HG03139 (cell line): ENCODE data around the gene TRAPPC8.
"Not testable (repeated sequence)": the region's sequence is repeated elsewhere in the genome, so short reads cannot be mapped to it uniquely, and the experiment has no call there.

Source experiments
- ATAC-seq: cut with Tn5 transposase; IDR thresholded peaks from one replicate; pipeline ENCODE4 v1.9.1; 2021; ENCODE audit not compliant: unreplicated experiment

Gene TRAPPC8

DNA sequence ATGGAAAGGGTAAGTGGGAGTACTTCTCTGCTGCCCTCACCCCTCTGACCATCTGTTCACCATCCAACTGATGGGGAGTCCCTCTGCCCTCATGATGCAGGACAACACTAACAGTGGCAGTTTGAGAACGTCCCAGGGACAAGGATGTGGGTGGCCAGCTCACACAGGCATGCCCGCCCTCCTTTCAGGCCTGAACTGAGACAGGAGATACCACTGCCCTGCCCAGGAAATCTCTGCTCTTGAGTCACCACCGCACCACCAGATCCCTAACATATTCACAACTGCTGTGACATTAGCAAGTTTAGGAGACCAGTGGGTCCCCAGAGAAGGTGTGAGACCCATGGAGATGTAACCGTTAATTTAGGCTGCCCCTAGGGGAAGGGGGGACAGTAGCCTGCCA is 66.2 kb downstream of the TRAPPC8 start:
- ATAC-seq = no peak

- no peak for ATAC-seq
Measured at GRCh38 chr18:31875301-31875700, 67.6 kb downstream of the TRAPPC8 start.

GRCh38 chr18:31863103-31863502 is 79.8 kb downstream of the TRAPPC8 start:
- no peak for ATAC-seq

GRCh38 chr18:31860488-31860887 is 82.4 kb downstream of the TRAPPC8 start:
- ATAC-seq = no peak

DNA sequence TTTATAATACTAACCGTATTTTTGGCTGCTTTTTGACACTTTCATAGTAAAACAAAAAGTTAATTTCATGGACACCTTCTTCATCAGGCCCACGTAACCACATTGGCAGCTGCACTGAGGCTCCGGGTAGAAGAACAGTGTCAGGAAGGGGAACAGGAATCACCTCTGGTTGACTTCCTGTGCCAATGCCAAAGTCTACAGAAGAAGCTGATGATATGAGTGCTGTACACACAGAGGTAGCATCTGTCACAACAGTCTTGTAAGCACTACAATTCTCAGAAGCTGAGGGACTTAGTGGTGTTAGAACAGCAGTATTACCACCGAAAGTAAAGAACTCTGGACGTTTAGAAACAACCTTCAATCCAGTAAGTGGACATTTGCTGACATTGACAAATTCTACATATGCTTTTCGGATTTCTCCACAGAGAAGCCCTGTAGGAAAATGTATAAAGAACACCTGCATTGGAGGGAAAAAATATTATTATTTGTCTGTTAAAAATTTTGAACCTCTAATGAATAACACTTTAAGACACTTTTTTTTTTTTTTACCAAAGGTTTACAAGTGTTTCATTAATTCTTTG is 85.3 kb downstream of the TRAPPC8 start:
- ATAC-seq = no peak

GRCh38 chr18:31850844-31851243 is 92.1 kb downstream of the TRAPPC8 start:
- ATAC-seq = no peak

DNA sequence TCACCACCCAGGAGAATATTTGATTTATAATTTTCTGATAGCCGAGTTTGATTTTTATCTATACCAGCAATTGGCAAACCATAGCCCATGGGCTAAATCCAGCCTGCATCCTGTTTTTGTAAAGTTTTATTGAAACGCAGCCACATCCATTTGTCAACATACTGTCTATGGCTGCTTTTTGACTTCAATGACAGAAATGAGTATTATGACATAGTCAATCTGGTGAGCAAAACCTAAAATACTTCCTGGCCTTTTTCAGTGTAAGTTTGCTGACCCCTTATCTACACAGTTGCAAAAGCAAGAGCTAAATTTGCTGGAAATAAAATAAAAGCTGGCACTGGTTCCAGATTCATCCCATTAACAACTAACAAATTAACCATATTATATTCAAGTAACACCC is 102.4 kb downstream of the TRAPPC8 start:
- no peak for ATAC-seq

DNA sequence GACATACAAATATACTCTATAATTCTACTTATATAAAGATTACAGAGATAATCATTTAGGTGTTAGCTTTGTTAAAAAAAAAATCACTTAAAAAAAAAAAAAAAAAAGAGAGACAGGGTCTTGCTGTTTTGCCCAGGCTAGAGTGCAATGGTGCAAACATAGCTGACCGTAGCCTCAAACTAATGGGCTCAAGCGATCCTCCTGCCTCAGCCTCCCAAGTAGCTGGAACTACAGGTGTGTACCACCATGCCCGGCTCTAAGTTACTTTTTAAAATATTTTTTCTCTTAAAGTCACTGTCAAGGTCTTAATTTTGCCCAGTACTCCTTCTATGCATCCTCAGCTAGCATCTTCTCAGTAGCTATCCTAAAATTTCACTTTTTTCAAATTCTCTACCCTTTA is 105.0 kb downstream of the TRAPPC8 start:
- no peak for ATAC-seq

DNA sequence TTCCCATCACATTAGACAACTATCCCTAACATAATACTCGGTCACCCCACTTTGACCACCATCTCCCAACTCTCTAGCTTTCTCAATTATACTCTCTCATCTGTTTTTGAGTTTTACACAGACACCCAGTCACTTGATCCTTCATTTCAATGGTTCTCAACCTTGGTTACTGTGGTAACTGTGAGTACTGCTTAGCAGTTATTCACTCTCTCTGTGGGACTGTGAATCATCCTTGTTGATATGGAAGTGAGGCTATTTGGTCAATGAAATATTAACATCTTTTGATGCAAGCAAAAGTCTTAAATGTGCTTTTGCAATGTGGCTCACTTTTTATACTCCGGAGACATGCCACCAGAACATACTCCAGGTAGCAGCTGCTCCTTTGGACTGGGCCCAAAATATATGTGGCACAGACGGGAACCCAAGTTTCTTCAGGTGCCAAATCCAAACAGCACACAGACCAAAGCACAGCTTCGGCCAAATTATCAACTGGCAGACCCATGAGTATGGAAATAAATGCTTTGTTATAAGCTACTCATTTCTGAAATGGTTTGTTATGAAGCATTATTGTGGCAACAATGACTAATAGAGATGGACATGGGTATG is 107.3 kb downstream of the TRAPPC8 start:
- ATAC-seq = no peak

GRCh38 chr18:31831903-31832302 is 111.0 kb downstream of the TRAPPC8 start:
- ATAC-seq = no peak

DNA sequence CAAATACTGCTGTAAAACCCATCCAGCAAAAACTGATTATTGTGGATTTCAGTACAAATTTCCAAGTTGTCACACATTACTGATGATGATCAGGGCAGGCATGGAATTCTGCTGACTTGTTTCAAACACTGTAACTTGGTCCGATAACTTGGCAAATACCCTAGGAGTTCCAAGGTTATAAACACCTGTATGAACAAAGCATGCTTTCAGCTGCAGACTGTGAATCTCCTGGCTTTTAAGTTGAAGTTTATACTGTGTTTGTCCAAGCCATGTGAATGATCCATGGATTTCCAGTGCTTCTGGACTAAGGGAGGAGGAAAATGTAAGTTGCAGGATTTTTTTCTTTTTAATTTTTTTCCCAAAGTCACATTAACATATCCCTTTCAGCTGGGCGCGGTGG is 112.2 kb downstream of the TRAPPC8 start:
- ATAC-seq = no peak

- no peak for ATAC-seq
Measured at GRCh38 chr18:31828613-31829012, 114.3 kb downstream of the TRAPPC8 start.

- ATAC-seq = not testable (repeated sequence)
Measured at GRCh38 chr18:31826673-31827325, 116.1 kb downstream of the TRAPPC8 start.

- no peak for ATAC-seq
Measured at GRCh38 chr18:31825772-31826171, 117.2 kb downstream of the TRAPPC8 start.

DNA sequence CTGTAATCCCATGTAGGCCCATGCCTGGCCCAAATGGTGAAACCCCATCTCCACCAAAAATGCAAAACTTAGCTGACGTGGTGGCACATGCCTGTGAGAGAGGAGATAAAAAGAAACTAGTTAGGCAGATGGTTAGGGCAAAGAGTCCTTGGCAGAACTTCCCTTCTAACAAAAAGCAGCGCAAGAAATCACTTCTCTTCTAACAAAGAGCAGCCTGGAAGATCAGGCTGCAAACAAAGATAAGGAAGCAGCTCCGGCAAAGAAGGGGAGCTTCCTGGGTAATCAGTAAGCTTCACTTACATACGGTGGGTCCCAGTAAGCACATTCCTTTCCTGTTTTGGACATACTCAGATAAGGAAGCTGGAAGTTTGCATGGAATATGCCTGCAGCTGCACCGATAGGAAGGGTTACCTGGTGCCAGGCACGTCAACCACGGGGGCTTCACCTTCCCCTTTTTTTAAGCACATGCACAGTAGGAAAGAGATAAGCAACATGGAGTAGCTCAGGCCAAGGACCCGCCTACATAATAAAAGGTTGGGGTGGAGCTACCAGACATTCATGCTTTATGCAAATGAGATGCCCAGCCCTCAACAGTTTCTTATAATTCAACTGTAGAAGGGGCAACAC is 121.3 kb downstream of the TRAPPC8 start:
- no peak for ATAC-seq

DNA sequence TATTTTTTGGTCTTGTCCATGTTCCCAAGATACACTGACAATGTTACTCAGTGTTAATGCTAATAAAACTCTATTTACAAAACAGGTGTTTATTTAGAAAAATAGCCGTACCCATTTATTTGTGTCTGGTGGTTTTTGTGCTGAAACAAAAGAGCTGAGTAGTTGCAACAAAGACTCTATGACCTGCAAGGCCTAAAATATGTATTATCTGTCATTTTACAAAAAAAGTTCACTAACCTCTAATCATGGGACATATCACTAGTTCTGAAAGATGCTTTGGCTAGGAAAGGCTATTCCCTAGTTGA is 123.1 kb downstream of the TRAPPC8 start:
- ATAC-seq = no peak

GRCh38 chr18:31819106-31819924 is 123.6 kb downstream of the TRAPPC8 start:
- ATAC-seq = peak; percentile 77

DNA sequence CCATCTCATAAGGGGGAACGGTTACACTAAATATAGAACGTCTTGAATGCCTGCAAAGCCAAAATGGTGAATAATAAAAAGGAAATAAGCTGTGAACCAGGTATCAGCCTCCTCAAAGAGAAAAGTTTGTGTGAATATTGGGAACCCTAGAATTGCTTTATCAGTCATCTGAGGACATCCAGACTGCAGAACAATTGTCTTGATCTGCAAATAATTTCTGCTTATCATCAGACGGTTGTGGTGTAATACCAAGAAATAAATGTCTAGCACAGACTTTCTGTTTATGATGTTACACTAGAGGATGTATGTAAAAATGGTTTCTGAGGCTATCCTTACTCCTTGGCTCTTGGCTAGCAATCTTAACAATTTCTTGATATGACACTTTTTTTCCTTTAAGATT is 128.8 kb downstream of the TRAPPC8 start:
- no peak for ATAC-seq

DNA sequence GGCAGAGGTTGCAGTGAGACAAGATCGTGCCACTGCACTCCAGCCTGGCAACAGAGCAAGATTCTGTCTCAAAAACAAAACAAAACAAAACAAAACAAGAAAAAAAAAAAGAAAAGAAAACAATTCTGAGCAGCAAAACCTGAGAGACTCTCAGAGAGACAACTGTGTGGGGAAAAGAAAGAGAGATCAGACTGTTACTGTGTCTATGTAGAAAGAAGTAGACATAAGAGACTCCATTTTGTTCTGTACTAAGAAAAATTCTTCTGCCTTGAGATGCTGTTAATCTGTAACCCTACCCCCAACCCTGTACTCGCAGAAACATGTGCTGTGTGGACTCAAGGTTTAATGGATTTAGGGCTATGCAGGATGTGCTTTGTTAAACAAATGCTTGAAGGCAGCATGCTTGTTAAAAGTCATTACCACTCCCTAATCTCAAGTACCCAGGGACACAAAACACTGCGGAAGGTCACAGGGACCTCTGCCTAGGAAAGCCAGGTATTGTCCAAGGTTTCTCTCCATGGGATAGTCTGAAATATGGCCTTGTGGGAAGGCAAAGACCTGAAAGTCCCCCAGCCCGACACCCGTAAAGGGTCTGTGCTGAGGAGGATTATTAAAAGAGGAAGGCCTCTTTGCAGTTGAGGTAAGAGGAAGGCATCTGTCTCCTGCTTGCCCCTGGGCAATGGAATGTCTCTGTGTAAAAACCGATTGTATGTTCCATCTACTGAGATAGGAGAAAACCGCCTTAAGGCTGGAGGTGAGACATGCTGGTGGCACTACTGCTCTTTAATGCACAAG is 132.4 kb downstream of the TRAPPC8 start:
- ATAC-seq = not testable (repeated sequence)

DNA sequence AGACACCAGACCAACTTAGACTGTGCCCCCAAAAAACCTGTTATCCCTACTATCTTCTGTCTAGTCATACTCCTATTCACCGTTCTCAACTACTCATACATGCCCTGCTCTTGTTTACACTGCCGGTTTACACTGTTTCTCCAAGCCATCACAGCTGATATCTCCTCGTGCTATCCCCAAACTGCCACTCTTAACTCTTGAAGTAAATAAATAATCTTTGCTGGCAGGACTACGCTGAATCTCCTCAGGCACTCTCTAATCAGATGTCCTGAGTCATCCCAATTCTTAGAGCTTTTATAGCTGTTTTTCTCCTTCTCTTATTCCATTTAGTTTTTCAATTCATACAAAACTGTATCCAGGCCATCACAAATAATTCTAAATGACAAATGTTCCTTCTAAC is 133.9 kb downstream of the TRAPPC8 start:
- not testable (repeated sequence) for ATAC-seq

DNA sequence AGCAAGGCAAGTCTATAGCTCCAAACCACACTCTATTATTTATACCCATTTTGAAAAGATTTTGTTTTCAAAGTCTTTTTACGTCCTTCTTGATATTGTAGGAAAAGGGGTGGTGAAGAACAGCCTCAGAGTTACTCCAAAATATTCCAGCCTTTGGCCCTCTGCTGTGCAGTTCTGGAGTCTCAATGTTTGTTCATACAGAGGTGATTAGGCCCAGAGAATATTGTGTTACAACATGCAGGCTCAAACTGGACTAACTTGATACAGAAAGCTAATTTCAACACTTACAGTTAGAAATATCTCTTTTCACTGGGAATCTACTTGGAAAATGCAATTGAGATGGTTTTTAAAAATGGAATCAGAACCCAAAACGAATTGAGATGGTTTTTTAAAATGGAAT is 141.8 kb downstream of the TRAPPC8 start:
- no peak for ATAC-seq
